Loucy (cell line): ENCODE measurements around the gene KRTAP4-9.
A peak's percentile ranks its signal among the peaks of the same experiment; 100 is the strongest.
"Not testable (repeated sequence)": the region's sequence is repeated elsewhere in the genome, so short reads cannot be mapped to it uniquely, and the experiment has no call there.

Source experiments
- H2AFZ ChIP-seq: fragments of 200-600 bp; sonication (generic); 2 replicates; pipeline ENCODE4 v1.6.0; 2016; ENCODE audit warnings: antibody characterized with exemption, mild to moderate bottlenecking, low read length, moderate library complexity
- H3F3A ChIP-seq: fragments of 200-600 bp; 2 replicates; pipeline ENCODE4 v1.6.0; 2016; ENCODE audit warnings: antibody characterized with exemption, low read depth, mild to moderate bottlenecking
- H3K27me3 ChIP-seq: fragments of 200-600 bp; sonication (generic); 2 replicates; pipeline ENCODE4 v1.6.1; 2014; ENCODE audit warnings: low read length, mild to moderate bottlenecking; ENCODE audit not compliant: insufficient read depth, poor library complexity, severe bottlenecking
- H3K36me3 ChIP-seq: fragments of 200-600 bp; sonication (generic); 2 replicates; pipeline ENCODE4 v1.6.1; 2016; ENCODE audit warnings: low read length; ENCODE audit not compliant: insufficient read depth
- H3K4me1 ChIP-seq: fragments of 200-600 bp; sonication (generic); 2 replicates; pipeline ENCODE4 v1.5.1; 2014; ENCODE audit warnings: low read length, mild to moderate bottlenecking; ENCODE audit not compliant: insufficient read depth, poor library complexity, severe bottlenecking
- H3K4me2 ChIP-seq: fragments of 200-600 bp; sonication (generic); 2 replicates; pipeline ENCODE4 v1.6.0; 2014; ENCODE audit warnings: antibody characterized with exemption, low read length, low read depth, mild to moderate bottlenecking; ENCODE audit not compliant: poor library complexity, severe bottlenecking
- H3K4me3 ChIP-seq: fragments of 200-600 bp; sonication (generic); 2 replicates; pipeline ENCODE4 v1.5.1; 2014; ENCODE audit warnings: low read length, mild to moderate bottlenecking, mixed read lengths; ENCODE audit not compliant: poor library complexity, severe bottlenecking
- H3K79me2 ChIP-seq: fragments of 200-600 bp; sonication (generic); 2 replicates; pipeline ENCODE4 v1.6.1; 2014; ENCODE audit warnings: low read length; ENCODE audit not compliant: insufficient read depth
- H3K9ac ChIP-seq: fragments of 200-600 bp; sonication (generic); 2 replicates; pipeline ENCODE4 v1.6.0; 2014; ENCODE audit warnings: mild to moderate bottlenecking, low read depth, low read length, moderate library complexity; ENCODE audit not compliant: poor library complexity, severe bottlenecking
- H3K9me2 ChIP-seq: fragments of 200-600 bp; sonication (generic); replicated peaks from 2 replicates; pipeline ENCODE4 v1.6.1; 2016; ENCODE audit warnings: low read depth, low read length, mixed read lengths
- H3K9me3 ChIP-seq: fragments of 200-600 bp; sonication (generic); 2 replicates; pipeline ENCODE4 v1.6.1; 2014; ENCODE audit warnings: mild to moderate bottlenecking, antibody characterized with exemption, low read length, low read depth; ENCODE audit not compliant: insufficient read depth
- H4K20me1 ChIP-seq: fragments of 200-600 bp; sonication (generic); 2 replicates; pipeline ENCODE4 v1.6.0; 2014; ENCODE audit warnings: antibody characterized with exemption, low read length, mild to moderate bottlenecking; ENCODE audit not compliant: insufficient read depth, poor library complexity, severe bottlenecking
- CTCF ChIP-seq: fragments of 200-600 bp; sonication (generic); conservative IDR thresholded peaks from 2 replicates; pipeline ENCODE4 v1.5.1; 2014; ENCODE audit warnings: mild to moderate bottlenecking, antibody characterized with exemption, low read length
- EZH2phosphoT487 ChIP-seq: fragments of 200-600 bp; IDR thresholded peaks from 2 replicates; pipeline ENCODE4 v1.6.1; 2018; ENCODE audit warnings: antibody characterized with exemption, mild to moderate bottlenecking, moderate library complexity, borderline replicate concordance

KRTAP4-9 gene

GRCh38 chr17:41133880-41134735, 28.9 kb downstream of the KRTAP4-9 start:
- Histone ChIP-seq H4K20me1 (no peaks in the 10 kb centered on the region), H3K4me1 (peaks cover 18% of the 10 kb centered on the region), H3K4me2 (peak overlapping the region; percentile 11), H3K9me3 (no peaks in the 10 kb centered on the region), H3K4me3 (no peak overlapping the region), H3K9ac (no peak overlapping the region), H3K27me3 (no peaks in the 10 kb centered on the region), H3K79me2 (no peaks in the 10 kb centered on the region), H2AFZ (peak overlapping the region; percentile 80), H3K36me3 (no peaks in the 10 kb centered on the region), H3K9me2 (no peaks in the 10 kb centered on the region), H3F3A (no peaks in the 10 kb centered on the region)
- TF ChIP-seq CTCF (no peak), EZH2phosphoT487 (no peak)

GRCh38 chr17:41139865-41140264, 34.7 kb downstream of the KRTAP4-9 start:
- H2AFZ ChIP-seq, H3K4me1 ChIP-seq, H3K4me3 ChIP-seq, H3F3A ChIP-seq, H3K36me3 ChIP-seq, H3K9me2 ChIP-seq, H3K27me3 ChIP-seq, H3K4me2 ChIP-seq, H3K9me3 ChIP-seq, H3K79me2 ChIP-seq, H3K9ac ChIP-seq, H4K20me1 ChIP-seq: not testable (repeated sequence)

GRCh38 chr17:41140360-41141131, 35.4 kb downstream of the KRTAP4-9 start, which contains the start of gene KRTAP4-6:
Gene KRTAP4-6 (minus strand): TSS chr17:41140544. CDS start chr17:41140487, 57 bp downstream.
- H3K4me2 ChIP-seq = no peak within 1 kb of the TSS
- peaks cover 9% of the 10 kb centered on the region; the same call in 1 of the 2 replicates for H3K9me3 ChIP-seq
- no peak within 1 kb of the TSS for H3K9ac ChIP-seq
- no peak within 1 kb of the TSS for H3K4me3 ChIP-seq
- no peaks in the 10 kb centered on the region for H3K36me3 ChIP-seq
- no peaks in the 10 kb centered on the region for H3F3A ChIP-seq
- no peaks in the 10 kb centered on the region for H3K27me3 ChIP-seq
- no peaks in the 10 kb centered on the region for H3K9me2 ChIP-seq
- H2AFZ ChIP-seq = no peak within 1 kb of the TSS
- H4K20me1 ChIP-seq = no peaks in the 10 kb centered on the region
- H3K79me2 ChIP-seq = no peaks in the 10 kb centered on the region
- no peaks in the 10 kb centered on the region for H3K4me1 ChIP-seq
- no peak for TF ChIP-seq CTCF
- TF ChIP-seq EZH2phosphoT487 = no peak
